ENCODE results near the gene MBP. TPM values are rescaled to one million over a fixed set of nuclear protein-coding genes. Genes with fewer than 3 reads are reported as not detected.

MBP gene
- total RNA-seq, 1 donor from 2014 or later, result 90.6 TPM

DNA sequence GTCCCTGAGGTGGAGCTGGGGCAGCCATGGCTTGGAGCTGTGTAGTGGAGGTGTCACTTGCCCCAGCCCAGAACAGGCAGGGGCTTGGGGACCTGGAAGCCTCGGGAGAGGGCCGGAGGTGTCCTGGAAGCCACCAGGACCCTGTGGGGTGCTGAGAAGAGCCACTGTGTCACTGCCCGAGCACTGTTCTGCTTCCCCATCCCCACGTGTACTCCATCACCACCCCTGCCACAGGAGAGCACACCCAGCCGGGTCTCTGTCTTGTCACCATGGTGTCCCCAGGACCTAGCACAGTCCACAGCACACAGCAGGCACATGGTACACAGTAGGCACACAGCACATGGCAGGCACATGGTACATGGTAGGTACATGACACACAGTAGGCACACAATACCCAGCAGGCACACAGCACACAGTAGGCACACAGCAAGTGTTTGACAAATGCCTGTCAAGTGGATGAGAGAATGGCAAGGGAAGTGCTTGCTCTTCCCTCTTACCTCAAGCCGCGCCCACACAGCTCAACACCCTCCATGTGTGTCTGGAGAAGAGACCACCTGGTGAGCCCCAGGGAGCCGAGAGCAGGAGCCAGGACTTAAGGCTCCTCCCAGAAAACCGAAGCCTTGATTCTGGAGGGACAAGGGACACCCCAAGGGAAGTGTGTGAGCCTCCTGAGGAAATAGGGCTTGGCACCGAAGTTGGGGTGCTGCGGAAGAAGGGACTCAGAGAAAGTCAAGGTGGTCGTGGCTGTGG, 13.3 kb downstream of the MBP start:
- Histone ChIP-seq H3K27me3 (ENCODE audit: low read depth) (no peaks in the 10 kb centered on the region), H3K4me1 (peaks cover 35% of the 10 kb centered on the region), H3K9me3 (no peaks in the 10 kb centered on the region), H3K27ac (no peak overlapping the region), H3K36me3 (no peaks in the 10 kb centered on the region), H3K4me3 (no peak overlapping the region)
- DNase-seq (no peak), ATAC-seq (no peak)
- intact Hi-C loops (cut with DNase I), result no loop called here
- TF ChIP-seq, protein P1, sequence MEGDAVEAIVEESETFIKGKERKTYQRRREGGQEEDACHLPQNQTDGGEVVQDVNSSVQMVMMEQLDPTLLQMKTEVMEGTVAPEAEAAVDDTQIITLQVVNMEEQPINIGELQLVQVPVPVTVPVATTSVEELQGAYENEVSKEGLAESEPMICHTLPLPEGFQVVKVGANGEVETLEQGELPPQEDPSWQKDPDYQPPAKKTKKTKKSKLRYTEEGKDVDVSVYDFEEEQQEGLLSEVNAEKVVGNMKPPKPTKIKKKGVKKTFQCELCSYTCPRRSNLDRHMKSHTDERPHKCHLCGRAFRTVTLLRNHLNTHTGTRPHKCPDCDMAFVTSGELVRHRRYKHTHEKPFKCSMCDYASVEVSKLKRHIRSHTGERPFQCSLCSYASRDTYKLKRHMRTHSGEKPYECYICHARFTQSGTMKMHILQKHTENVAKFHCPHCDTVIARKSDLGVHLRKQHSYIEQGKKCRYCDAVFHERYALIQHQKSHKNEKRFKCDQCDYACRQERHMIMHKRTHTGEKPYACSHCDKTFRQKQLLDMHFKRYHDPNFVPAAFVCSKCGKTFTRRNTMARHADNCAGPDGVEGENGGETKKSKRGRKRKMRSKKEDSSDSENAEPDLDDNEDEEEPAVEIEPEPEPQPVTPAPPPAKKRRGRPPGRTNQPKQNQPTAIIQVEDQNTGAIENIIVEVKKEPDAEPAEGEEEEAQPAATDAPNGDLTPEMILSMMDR (IDR thresholded peaks at IDR 0.05), result no peak

DNA sequence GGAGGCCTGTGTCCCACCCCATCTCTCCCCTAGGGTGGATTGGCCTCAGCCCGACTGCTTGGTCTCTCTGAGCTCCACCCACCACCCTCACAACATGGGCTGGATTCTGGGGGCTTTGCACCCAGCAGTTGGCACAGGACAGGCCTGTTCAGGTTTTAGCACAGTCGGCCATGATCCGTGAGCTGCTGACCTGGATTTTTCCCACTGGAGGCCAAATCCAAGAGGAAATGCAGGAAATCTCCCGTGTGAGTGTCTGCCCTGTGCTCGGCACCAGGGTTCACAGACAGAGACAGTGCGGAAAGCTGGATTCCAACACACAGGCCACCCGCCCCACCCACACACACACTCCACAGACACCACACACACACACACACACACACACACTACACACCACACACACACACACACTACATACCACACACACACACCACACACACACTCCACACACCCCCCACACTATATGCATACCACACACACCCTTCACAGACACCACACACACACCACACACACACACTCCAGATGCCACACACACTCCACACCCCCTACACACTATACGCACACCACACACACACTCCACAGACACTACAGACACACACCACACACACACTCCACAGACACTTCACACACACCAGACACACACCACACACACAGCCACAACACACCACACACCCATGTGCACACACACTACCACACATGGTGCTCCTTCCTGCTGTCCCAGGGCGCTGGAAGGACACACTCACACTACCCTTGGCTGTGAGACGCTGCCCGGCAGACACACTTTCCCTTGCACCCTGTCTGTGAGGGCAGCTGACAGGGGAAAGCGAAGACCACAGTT, 14.1 kb downstream of the MBP start:
- H3K27me3 ChIP-seq (ENCODE audit: low read depth), result no peaks in the 10 kb centered on the region
- no peak for ATAC-seq
- no peak for DNase-seq
- no peak overlapping the region for H3K4me3 ChIP-seq
- no peak overlapping the region for H3K27ac ChIP-seq
- H3K9me3 ChIP-seq, result no peaks in the 10 kb centered on the region
- TF ChIP-seq, protein P1 (IDR thresholded peaks at IDR 0.05), result no peak
- peaks cover under 1% of the 10 kb centered on the region for H3K36me3 ChIP-seq
- H3K4me1 ChIP-seq, result peaks cover 42% of the 10 kb centered on the region
- intact Hi-C loops (cut with DNase I), result no loop called here

DNA sequence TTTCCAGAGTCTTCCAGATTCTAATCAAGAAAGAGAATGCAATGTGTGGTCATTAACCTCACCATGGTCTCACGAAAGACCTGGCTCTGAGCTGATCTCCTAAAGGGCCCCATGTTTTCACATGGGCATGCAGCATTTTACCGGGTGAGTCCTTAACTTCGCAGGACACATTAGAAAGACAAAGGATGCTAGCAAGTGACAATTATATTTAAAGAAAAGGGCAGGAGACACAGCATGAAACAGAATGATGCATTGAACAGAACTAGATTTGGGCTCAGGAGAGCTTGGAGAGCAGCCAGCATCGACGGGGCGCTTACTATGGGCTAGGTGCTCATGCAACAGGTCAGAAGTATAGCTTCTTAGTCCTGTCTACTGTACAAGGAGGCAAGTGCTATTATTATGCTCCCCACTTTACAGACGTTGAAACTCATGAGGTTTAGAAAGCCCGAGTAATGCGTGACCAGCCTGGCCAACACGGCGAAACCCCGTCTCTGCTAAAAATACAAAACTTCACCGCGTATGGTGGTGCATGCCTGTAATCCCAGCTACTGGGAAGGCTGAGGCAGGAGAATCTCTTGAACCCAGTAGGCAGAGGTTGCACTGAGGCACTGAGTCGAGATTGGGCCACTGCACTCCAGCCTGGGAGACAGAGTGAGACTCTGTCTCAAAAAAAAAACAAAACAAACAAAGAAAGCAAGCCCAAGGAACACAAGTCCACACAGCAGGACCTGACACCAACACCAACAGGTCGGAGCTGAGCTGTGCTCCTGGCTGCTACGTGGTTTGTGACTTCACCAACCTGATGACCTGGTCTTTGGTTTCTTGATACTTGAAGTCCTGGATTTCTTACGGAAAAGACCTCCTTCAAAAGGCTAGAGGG, 16.1 kb downstream of the MBP start:
- H3K27ac ChIP-seq, result peak overlapping the region; percentile 89
- H3K36me3 ChIP-seq, result peaks cover 6% of the 10 kb centered on the region
- DNase-seq, result no peak
- intact Hi-C loops (cut with DNase I), result no loop called here
- H3K4me1 ChIP-seq, result peaks cover 47% of the 10 kb centered on the region
- no peak overlapping the region for H3K4me3 ChIP-seq
- TF ChIP-seq, protein P1 (IDR thresholded peaks at IDR 0.05), result no peak
- no peaks in the 10 kb centered on the region for H3K27me3 ChIP-seq (ENCODE audit: low read depth)
- H3K9me3 ChIP-seq, result no peaks in the 10 kb centered on the region
- ATAC-seq, result no peak

DNA sequence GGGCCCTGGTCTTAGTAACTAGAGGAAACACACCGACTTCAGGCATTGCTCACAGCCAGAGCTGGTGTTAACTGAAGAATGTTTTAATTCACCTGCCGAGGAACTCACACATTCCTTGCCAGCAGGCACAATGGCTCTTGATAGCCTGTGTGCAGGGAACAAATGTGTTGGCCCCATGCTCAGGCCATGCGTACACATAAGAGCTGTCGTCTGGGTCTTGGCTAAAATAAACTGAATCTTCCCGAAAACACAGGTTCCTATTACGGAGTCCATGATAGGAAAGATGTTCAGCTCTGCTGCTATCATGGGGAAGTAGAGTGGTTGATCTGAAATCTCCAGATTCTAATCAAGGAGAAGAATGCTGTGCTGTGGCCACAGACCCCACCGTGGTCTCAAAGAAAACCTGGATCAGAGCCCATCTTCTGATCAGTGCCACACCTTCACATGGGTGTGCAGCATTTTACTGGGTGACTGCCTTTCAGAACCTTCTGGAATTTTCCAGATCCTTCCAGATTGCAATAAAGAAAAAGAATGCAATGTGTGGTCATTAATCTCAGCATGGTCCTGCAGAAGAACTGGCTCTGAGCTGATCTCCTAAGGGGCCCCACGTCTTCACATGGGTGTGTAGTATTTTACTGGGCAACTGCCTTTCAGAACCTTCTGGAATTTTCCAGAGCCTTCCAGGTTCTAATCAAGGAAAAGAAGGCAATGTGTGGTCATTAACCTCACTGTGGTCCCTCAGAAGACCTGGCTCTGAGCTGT, 17.2 kb downstream of the MBP start:
- Histone ChIP-seq H3K27ac (peak overlapping the region; percentile 89), H3K27me3 (ENCODE audit: low read depth) (no peaks in the 10 kb centered on the region), H3K4me3 (peak overlapping the region; percentile 27), H3K36me3 (peaks cover 6% of the 10 kb centered on the region), H3K4me1 (peaks cover 53% of the 10 kb centered on the region), H3K9me3 (no peaks in the 10 kb centered on the region)
- TF ChIP-seq, protein P1 (IDR thresholded peaks at IDR 0.05), result no peak
- ATAC-seq, result peak; percentile 20 to 61
- intact Hi-C loops (cut with DNase I), result no loop called here
- DNase-seq, result no peak

All from lower lobe of right lung (tissue), 2 donors.